Activated CD8-positive, alpha-beta memory T cell treated with anti-CD3 and anti-CD28 coated beads, Interleukin-2, amount 10 ng/mL, durations not matched to agents 7 days and 5 days (primary cell): ENCODE measurements around the gene MROH7. TPM values are rescaled to one million over a fixed set of nuclear protein-coding genes. Genes with fewer than 3 reads are reported as not detected.
A peak's percentile ranks its signal among the peaks of the same experiment; 100 is the strongest.

ENCODE experiments used
- ATAC-seq: fragments of 150-1000 bp; cut with Tn5 transposase; one replicate; pipeline ENCODE4 v1.10.0; 2021; ENCODE audit warnings: moderate library complexity
- CTCF ChIA-PET: fragments of 350-600 bp; sonication (Branson Sonifier 250); formaldehyde crosslinking; loops from one replicate; lab custom pipeline; 2021; ENCODE audit warnings: antibody characterized with exemption; lab: Charles Lee
- DNase-seq: peaks from one replicate; pipeline ENCODE4 v3.0.0-alpha.2; 2020
- H3K27ac Mint-ChIP-seq: one replicate; pipeline ENCODE4 v1.8.0; 2021; ENCODE audit warnings: mild to moderate bottlenecking, mixed read lengths
- H3K27me3 Mint-ChIP-seq: one replicate; pipeline ENCODE4 v1.8.0; 2021; ENCODE audit warnings: mixed read lengths
- H3K36me3 Mint-ChIP-seq: one replicate; pipeline ENCODE4 v1.8.0; 2021; ENCODE audit warnings: mild to moderate bottlenecking, mixed read lengths
- H3K4me1 Mint-ChIP-seq: one replicate; pipeline ENCODE4 v1.8.0; 2021; ENCODE audit warnings: mixed read lengths
- H3K4me3 Mint-ChIP-seq: one replicate; pipeline ENCODE4 v1.8.0; 2021; ENCODE audit warnings: mild to moderate bottlenecking, moderate library complexity, mixed read lengths
- H3K9me3 Mint-ChIP-seq: one replicate; pipeline ENCODE4 v1.8.0; 2022; ENCODE audit warnings: low read depth, mixed read lengths
- total RNA-seq, 2 experiments: library from RNA; stranded (reverse); gene quantifications; one replicate each; pipeline ENCODE4 v1.2.3, GENCODE V29; 2021

MROH7 gene
- total RNA-seq, 2 experiments from 2014 or later, result not detected

GRCh38 chr1:54716299-54717047 is 74.9 kb downstream of the MROH7 start:
- ATAC-seq (peak; percentile 2), DNase-seq (no peak)
- peak overlapping the region; percentile 82 for H3K4me3 Mint-ChIP-seq
- peaks cover 26% of the 10 kb centered on the region for H3K4me1 Mint-ChIP-seq
- H3K27ac Mint-ChIP-seq, result peak overlapping the region; percentile 81
- H3K27me3 Mint-ChIP-seq, result no peaks in the 10 kb centered on the region
- no peaks in the 10 kb centered on the region for H3K9me3 Mint-ChIP-seq
- CTCF ChIA-PET, result interaction anchor here (1.1 to 2.4 kb wide), 5 partner anchors 83 to 229 kb away, joined by 3 to 7 read pairs (median 3); partner anchors contain the start of gene TTC22
- H3K36me3 Mint-ChIP-seq, result peaks cover 14% of the 10 kb centered on the region

- peaks cover 2% of the 10 kb centered on the region for H3K9me3 Mint-ChIP-seq
- DNase-seq, result no peak
- no peaks in the 10 kb centered on the region for H3K27me3 Mint-ChIP-seq
- no peak overlapping the region for H3K4me3 Mint-ChIP-seq
- H3K27ac Mint-ChIP-seq, result no peak overlapping the region
- CTCF ChIA-PET, result interaction anchor here (0.7 to 1.4 kb wide), 2 partner anchors 42 to 49 kb away, joined by 3 read pairs; no protein-coding TSS in a partner anchor
- ATAC-seq, result no peak
- peaks cover 54% of the 10 kb centered on the region for H3K36me3 Mint-ChIP-seq
- peaks cover 14% of the 10 kb centered on the region for H3K4me1 Mint-ChIP-seq
Observed at GRCh38 chr1:54721719-54722118, 80.1 kb downstream of the MROH7 start.

GRCh38 chr1:54723985-54724384 is 82.4 kb downstream of the MROH7 start:
- Mint-ChIP-seq H3K4me3 (no peak overlapping the region), H3K4me1 (peaks cover 3% of the 10 kb centered on the region), H3K36me3 (peaks cover 62% of the 10 kb centered on the region), H3K9me3 (peaks cover 2% of the 10 kb centered on the region), H3K27ac (no peak overlapping the region), H3K27me3 (no peaks in the 10 kb centered on the region)
- DNase-seq, result no peak
- CTCF ChIA-PET, result no interaction called here
- ATAC-seq, result no peak

- DNase-seq, result no peak
- Mint-ChIP-seq H3K4me3 (no peak overlapping the region), H3K27ac (no peak overlapping the region), H3K9me3 (peaks cover 2% of the 10 kb centered on the region), H3K4me1 (no peaks in the 10 kb centered on the region), H3K27me3 (no peaks in the 10 kb centered on the region), H3K36me3 (peaks cover 61% of the 10 kb centered on the region)
- CTCF ChIA-PET, result interaction anchor here (0.7 to 1.2 kb wide), 2 partner anchors 24 to 76 kb away, joined by 3 to 4 read pairs; partner anchors contain the start of gene TTC22
- no peak for ATAC-seq
Observed at GRCh38 chr1:54724771-54725170, 83.2 kb downstream of the MROH7 start.

- H3K4me3 Mint-ChIP-seq, result no peak overlapping the region
- H3K27me3 Mint-ChIP-seq, result no peaks in the 10 kb centered on the region
- ATAC-seq (no peak), DNase-seq (no peak)
- peaks cover 2% of the 10 kb centered on the region for H3K9me3 Mint-ChIP-seq
- CTCF ChIA-PET, result no interaction called here
- H3K36me3 Mint-ChIP-seq, result peaks cover 58% of the 10 kb centered on the region
- peak overlapping the region; percentile 50 for H3K27ac Mint-ChIP-seq
- H3K4me1 Mint-ChIP-seq, result peaks cover 4% of the 10 kb centered on the region
Observed at GRCh38 chr1:54728027-54728426, 86.4 kb downstream of the MROH7 start.

GRCh38 chr1:54736685-54737084 is 95.1 kb downstream of the MROH7 start:
- Mint-ChIP-seq H3K9me3 (no peaks in the 10 kb centered on the region), H3K4me3 (no peak overlapping the region), H3K36me3 (peaks cover 30% of the 10 kb centered on the region), H3K27ac (no peak overlapping the region), H3K27me3 (no peaks in the 10 kb centered on the region), H3K4me1 (peaks cover under 1% of the 10 kb centered on the region)
- CTCF ChIA-PET, result no interaction called here
- DNase-seq, result no peak
- no peak for ATAC-seq

GRCh38 chr1:54738244-54738643 is 96.7 kb downstream of the MROH7 start:
- ATAC-seq (no peak), DNase-seq (no peak)
- CTCF ChIA-PET, result no interaction called here
- H3K4me3 Mint-ChIP-seq, result no peak overlapping the region
- H3K27ac Mint-ChIP-seq, result no peak overlapping the region
- peaks cover 33% of the 10 kb centered on the region for H3K36me3 Mint-ChIP-seq
- no peaks in the 10 kb centered on the region for H3K9me3 Mint-ChIP-seq
- H3K27me3 Mint-ChIP-seq, result no peaks in the 10 kb centered on the region
- H3K4me1 Mint-ChIP-seq, result no peaks in the 10 kb centered on the region

- CTCF ChIA-PET, result no interaction called here
- Mint-ChIP-seq H3K27me3 (no peaks in the 10 kb centered on the region), H3K4me3 (no peak overlapping the region), H3K4me1 (no peaks in the 10 kb centered on the region), H3K9me3 (no peaks in the 10 kb centered on the region), H3K27ac (no peak overlapping the region), H3K36me3 (peaks cover 22% of the 10 kb centered on the region)
- no peak for DNase-seq
- no peak for ATAC-seq
Observed at GRCh38 chr1:54741531-54741930, 99.9 kb downstream of the MROH7 start.

- no peaks in the 10 kb centered on the region for H3K4me1 Mint-ChIP-seq
- H3K4me3 Mint-ChIP-seq, result no peak overlapping the region
- H3K9me3 Mint-ChIP-seq, result no peaks in the 10 kb centered on the region
- no peak for ATAC-seq
- DNase-seq, result no peak
- H3K27ac Mint-ChIP-seq, result no peak overlapping the region
- H3K36me3 Mint-ChIP-seq, result peaks cover 18% of the 10 kb centered on the region
- no peaks in the 10 kb centered on the region for H3K27me3 Mint-ChIP-seq
- CTCF ChIA-PET, result no interaction called here
Observed at GRCh38 chr1:54742282-54742681, 100.7 kb downstream of the MROH7 start.

GRCh38 chr1:54743416-54744226 is 102.0 kb downstream of the MROH7 start:
- Mint-ChIP-seq H3K9me3 (no peaks in the 10 kb centered on the region), H3K4me1 (no peaks in the 10 kb centered on the region), H3K27ac (no peak overlapping the region), H3K36me3 (peaks cover 10% of the 10 kb centered on the region), H3K4me3 (no peak overlapping the region), H3K27me3 (no peaks in the 10 kb centered on the region)
- CTCF ChIA-PET, result no interaction called here
- DNase-seq (no peak), ATAC-seq (no peak)

- no peaks in the 10 kb centered on the region for H3K9me3 Mint-ChIP-seq
- no peaks in the 10 kb centered on the region for H3K27me3 Mint-ChIP-seq
- no peak overlapping the region for H3K4me3 Mint-ChIP-seq
- CTCF ChIA-PET, result no interaction called here
- DNase-seq (no peak), ATAC-seq (no peak)
- peak overlapping the region; percentile 22 for H3K27ac Mint-ChIP-seq
- peaks cover 10% of the 10 kb centered on the region for H3K36me3 Mint-ChIP-seq
- no peaks in the 10 kb centered on the region for H3K4me1 Mint-ChIP-seq
Observed at GRCh38 chr1:54744696-54745095, 103.1 kb downstream of the MROH7 start.

- CTCF ChIA-PET, result no interaction called here
- Mint-ChIP-seq H3K36me3 (peaks cover 10% of the 10 kb centered on the region), H3K4me1 (no peaks in the 10 kb centered on the region), H3K27me3 (no peaks in the 10 kb centered on the region), H3K27ac (no peak overlapping the region), H3K4me3 (no peak overlapping the region), H3K9me3 (no peaks in the 10 kb centered on the region)
- DNase-seq (no peak), ATAC-seq (no peak)
Observed at GRCh38 chr1:54745274-54745673, 103.7 kb downstream of the MROH7 start.

GRCh38 chr1:54745864-54746263 is 104.3 kb downstream of the MROH7 start:
- H3K4me3 Mint-ChIP-seq, result no peak overlapping the region
- ATAC-seq (no peak), DNase-seq (no peak)
- no peaks in the 10 kb centered on the region for H3K9me3 Mint-ChIP-seq
- CTCF ChIA-PET, result no interaction called here
- H3K36me3 Mint-ChIP-seq, result peaks cover 10% of the 10 kb centered on the region
- H3K27ac Mint-ChIP-seq, result no peak overlapping the region
- H3K4me1 Mint-ChIP-seq, result no peaks in the 10 kb centered on the region
- no peaks in the 10 kb centered on the region for H3K27me3 Mint-ChIP-seq
